Neuronal stem cell (in vitro differentiated cells): ENCODE results near the gene ANKFN1.

Source experiments
- DNase-seq: peaks from one replicate; pipeline ENCODE4 v3.0.0-alpha.2; 2013; ENCODE audit warnings: low spot score
- H2AFZ ChIP-seq: one replicate; pipeline ENCODE4 v1.6.1; 2013; ENCODE audit warnings: mild to moderate bottlenecking, low read length, inconsistent platforms
- H2AK5ac ChIP-seq: 2 replicates; pipeline ENCODE4 v1.6.1; 2013; ENCODE audit warnings: low read depth, mild to moderate bottlenecking, inconsistent platforms, low read length, moderate library complexity, mixed read lengths
- H2BK120ac ChIP-seq: 2 replicates; pipeline ENCODE4 v1.6.1; 2013; ENCODE audit warnings: low read depth, mild to moderate bottlenecking, inconsistent platforms, low read length, moderate library complexity, mixed read lengths
- H2BK12ac ChIP-seq: one replicate; pipeline ENCODE4 v1.6.1; 2013; ENCODE audit warnings: low read length, inconsistent platforms
- H2BK15ac ChIP-seq: 2 replicates; pipeline ENCODE4 v1.6.1; 2013; ENCODE audit warnings: mild to moderate bottlenecking, low read length, inconsistent platforms, mixed read lengths
- H2BK5ac ChIP-seq: one replicate; pipeline ENCODE4 v1.6.1; 2013; ENCODE audit warnings: inconsistent platforms, mild to moderate bottlenecking, low read length, moderate library complexity
- H3K14ac ChIP-seq: one replicate; pipeline ENCODE4 v1.6.1; 2013; ENCODE audit warnings: low read length, inconsistent platforms
- H3K18ac ChIP-seq: 2 replicates; pipeline ENCODE4 v1.6.1; 2013; ENCODE audit warnings: low read length, inconsistent platforms
- H3K23ac ChIP-seq: 2 replicates; pipeline ENCODE4 v1.6.1; 2013; ENCODE audit warnings: low read depth, mild to moderate bottlenecking, mixed read lengths, low read length, inconsistent platforms; ENCODE audit not compliant: poor library complexity
- H3K27ac ChIP-seq: replicated peaks from 3 replicates; pipeline ENCODE4 v1.5.1; 2013; ENCODE audit warnings: low read length, inconsistent platforms
- H3K27me3 ChIP-seq, 3 experiments: 2 replicates each; pipeline ENCODE4 v1.6.1; 2013; ENCODE audit warnings: low read length in 3 of 3, mild to moderate bottlenecking in 2 of 3, inconsistent platforms in 1 of 3, low read depth in 1 of 3, mixed read lengths in 1 of 3, moderate library complexity in 1 of 3; ENCODE audit not compliant: control insufficient read depth in 3 of 3, insufficient read depth in 3 of 3
- H3K36me3 ChIP-seq, 2 donors: replicated peaks in 1 of 2; 2 replicates each; pipeline ENCODE4 v1.6.1; 2013; ENCODE audit warnings: low read length in 2 of 2; ENCODE audit not compliant: control insufficient read depth in 2 of 2, insufficient read depth in 2 of 2
- H3K4ac ChIP-seq: 2 replicates; pipeline ENCODE4 v1.6.1; 2013; ENCODE audit warnings: inconsistent platforms, mild to moderate bottlenecking, low read length, moderate library complexity
- H3K4me1 ChIP-seq, 2 donors: 1 replicate in 1 of 2; 2 replicates in 1 of 2; pipeline ENCODE4 v1.6.1; 2013; ENCODE audit warnings: low read length in 2 of 2, low read depth in 1 of 2; ENCODE audit not compliant: control insufficient read depth in 2 of 2, insufficient read depth in 1 of 2
- H3K4me2 ChIP-seq: one replicate; pipeline ENCODE4 v1.6.1; 2013; ENCODE audit warnings: mild to moderate bottlenecking, low read length, inconsistent platforms; ENCODE audit not compliant: insufficient read depth, poor library complexity, severe bottlenecking
- H3K4me3 ChIP-seq, 2 donors: 2 replicates each; pipeline ENCODE4 v1.5.1; 2013; ENCODE audit warnings: low read length in 2 of 2, mild to moderate bottlenecking in 2 of 2, inconsistent platforms in 1 of 2, moderate library complexity in 1 of 2
- H3K79me1 ChIP-seq: one replicate; pipeline ENCODE4 v1.6.1; 2013; ENCODE audit warnings: low read depth, mild to moderate bottlenecking, inconsistent platforms, low read length, moderate library complexity
- H3K9ac ChIP-seq: one replicate; pipeline ENCODE4 v1.6.1; 2013; ENCODE audit warnings: mild to moderate bottlenecking, low read depth, low read length, inconsistent platforms; ENCODE audit not compliant: poor library complexity
- H3K9me3 ChIP-seq, 2 donors: replicated peaks in 1 of 2; 2 replicates each; pipeline versions ENCODE3 to v1.6.1; 2013; ENCODE audit warnings: low read length in 2 of 2, mild to moderate bottlenecking in 2 of 2, inconsistent platforms in 1 of 2, low read depth in 1 of 2, mixed read lengths in 1 of 2, moderate library complexity in 1 of 2; ENCODE audit not compliant: control insufficient read depth in 2 of 2, insufficient read depth in 1 of 2
- H4K8ac ChIP-seq: one replicate; pipeline ENCODE4 v1.6.1; 2013; ENCODE audit warnings: low read depth, mild to moderate bottlenecking, inconsistent platforms, low read length, moderate library complexity
- H4K91ac ChIP-seq: one replicate; pipeline ENCODE4 v1.6.1; 2013; ENCODE audit warnings: low read length, low read depth, mild to moderate bottlenecking, inconsistent platforms; ENCODE audit not compliant: poor library complexity
- WGBS, 2 donors: extraction: QIAGEN DNeasy Blood & Tissue Kit; methylation state at CpG; one replicate each; pipeline ENCODE4 v1.1.7; 2013; ENCODE audit warnings: missing lambda C conversion rate in 2 of 2, mixed read lengths in 1 of 2; ENCODE audit not compliant: insufficient read length in 2 of 2, insufficient replicate concordance in 1 of 2; ENCODE audit errors: extremely low coverage in 2 of 2; 5-methylcytosine and 5-hydroxymethylcytosine counted together

ANKFN1 gene

DNA sequence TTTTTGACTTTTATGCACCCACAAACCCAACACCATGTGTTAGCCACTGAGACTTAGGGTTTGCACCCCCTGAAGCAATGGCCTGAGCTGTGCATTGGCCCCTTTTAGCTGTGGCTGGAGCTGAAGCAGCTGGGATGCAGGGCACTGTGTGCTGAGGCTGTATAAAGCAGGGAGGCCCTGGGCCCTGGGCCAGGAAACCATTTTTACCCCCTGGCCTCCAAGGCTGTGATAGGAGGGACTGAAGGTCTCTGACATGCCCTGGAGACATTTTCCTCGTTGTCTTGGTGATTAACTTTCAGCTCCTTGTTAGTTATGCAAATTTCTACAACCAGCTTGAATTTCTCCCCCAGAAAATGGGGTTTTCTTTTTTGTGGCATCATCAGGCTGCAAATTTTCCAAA lies 6.7 kb upstream of the ANKFN1 start:
- H4K91ac ChIP-seq: no peak overlapping the region
- no peaks in the 10 kb centered on the region for H3K4me1 ChIP-seq

DNA sequence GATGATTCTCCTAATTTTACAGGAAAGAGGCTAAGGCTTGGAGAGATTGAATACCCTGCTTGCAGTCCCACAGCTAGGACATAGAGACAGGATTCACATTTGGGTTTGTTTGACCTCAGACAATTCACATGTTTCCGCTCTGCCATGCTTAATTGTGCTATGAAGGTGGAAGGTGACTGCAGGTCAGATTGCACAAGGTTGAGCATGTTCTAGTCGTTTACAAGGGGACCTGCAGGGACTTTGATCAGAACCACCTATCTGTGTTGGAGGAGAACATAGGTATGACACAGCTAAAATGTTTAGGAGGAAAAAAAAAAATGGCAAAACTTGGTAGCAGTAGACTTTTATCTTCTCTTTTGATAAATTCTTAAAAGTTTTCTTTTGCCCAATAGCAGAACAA lies 4.9 kb upstream of the ANKFN1 start:
- Histone ChIP-seq H2BK12ac (no peak overlapping the region), H3K27ac (no peak overlapping the region), H3K4me2 (no peak overlapping the region), H3K79me1 (no peaks in the 10 kb centered on the region), H2AFZ (no peak overlapping the region), H2BK15ac (no peak overlapping the region), H3K4me1 (peaks cover 4% of the 10 kb centered on the region in 2 donors), H3K18ac (no peak overlapping the region), H4K91ac (no peak overlapping the region), H2BK5ac (no peak overlapping the region), H3K4me3 (no peak overlapping the region), H2AK5ac (no peak overlapping the region), H3K9ac (no peak overlapping the region), H3K9me3 (no peaks in the 10 kb centered on the region), H3K36me3 (no peaks in the 10 kb centered on the region), H3K14ac (no peak overlapping the region), H3K27me3 (no peaks in the 10 kb centered on the region), H3K23ac (no peak overlapping the region), H3K4ac (no peak overlapping the region), H2BK120ac (no peak overlapping the region), H4K8ac (no peak overlapping the region)
- WGBS, 2 donors: no CpG with 5 or more reads among the region's 2 CpGs
- DNase-seq: no peak

More for the DNA sequence above, 6.7 kb upstream of the ANKFN1 start:
- H3K23ac ChIP-seq: no peak overlapping the region
- no peak overlapping the region for H2BK5ac ChIP-seq
- WGBS, 2 donors: no CpG with 5 or more reads among the region's 1 CpG
- H3K27ac ChIP-seq: no peak overlapping the region
- H3K9me3 ChIP-seq: no peaks in the 10 kb centered on the region
- no peaks in the 10 kb centered on the region for H3K79me1 ChIP-seq
- H3K27me3 ChIP-seq: no peaks in the 10 kb centered on the region
- H3K9ac ChIP-seq: no peak overlapping the region
- H3K36me3 ChIP-seq: no peaks in the 10 kb centered on the region
- H3K4me3 ChIP-seq: no peak overlapping the region
- DNase-seq: no peak
- H3K14ac ChIP-seq: no peak overlapping the region
- H2BK15ac ChIP-seq: no peak overlapping the region
- H3K4me2 ChIP-seq: no peak overlapping the region
- no peak overlapping the region for H2BK12ac ChIP-seq
- no peak overlapping the region for H4K8ac ChIP-seq
- no peak overlapping the region for H2AFZ ChIP-seq
- no peak overlapping the region for H3K4ac ChIP-seq
- H2BK120ac ChIP-seq: no peak overlapping the region
- no peak overlapping the region for H3K18ac ChIP-seq
- H2AK5ac ChIP-seq: no peak overlapping the region

DNA sequence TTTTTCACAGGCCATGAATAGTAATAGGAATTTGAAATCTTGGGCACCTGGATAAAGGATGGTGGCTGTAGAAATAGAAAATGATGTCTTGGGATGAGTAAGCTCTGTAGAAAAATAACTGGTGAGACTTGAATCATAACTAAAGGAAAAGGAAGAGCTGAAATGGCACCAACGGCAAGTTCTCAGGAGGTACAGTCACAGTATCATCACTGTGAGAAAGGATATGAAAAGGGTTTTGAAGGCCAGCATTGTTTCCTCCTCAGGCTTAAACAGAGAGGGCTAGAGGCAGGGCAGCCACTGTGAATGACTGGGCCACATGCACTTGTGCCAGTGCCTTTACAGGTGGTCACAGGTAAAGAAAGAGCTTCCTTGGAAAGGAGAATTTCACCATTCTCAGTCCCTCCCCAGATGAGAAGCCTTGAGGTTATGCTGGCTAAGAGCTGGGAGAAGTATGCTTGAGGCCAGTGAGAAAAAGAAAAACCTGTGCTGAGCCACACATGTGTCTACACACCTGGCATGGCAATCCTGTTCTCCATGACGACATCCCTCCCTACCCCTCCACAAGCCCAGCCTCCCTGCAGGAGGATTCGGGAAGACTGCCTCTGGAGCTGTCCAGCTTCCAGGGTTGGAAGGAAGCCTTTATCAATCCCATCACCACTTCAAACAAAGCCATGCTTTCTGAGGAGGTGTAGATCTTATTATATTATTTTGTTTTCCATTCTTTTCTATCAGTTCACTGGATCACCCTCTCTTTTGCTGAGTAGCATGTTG lies 3.8 kb upstream of the ANKFN1 start:
- no peak overlapping the region for H3K23ac ChIP-seq
- peaks cover 4 to 8% of the 10 kb centered on the region in 2 donors for H3K4me1 ChIP-seq
- no peak overlapping the region for H2BK12ac ChIP-seq
- WGBS, 2 donors: no CpG with 5 or more reads among the region's 3 CpGs
- no peak overlapping the region for H3K4me3 ChIP-seq
- no peak overlapping the region for H2AFZ ChIP-seq
- no peaks in the 10 kb centered on the region for H3K36me3 ChIP-seq
- H2BK120ac ChIP-seq: no peak overlapping the region
- H3K79me1 ChIP-seq: no peaks in the 10 kb centered on the region
- no peaks in the 10 kb centered on the region for H3K9me3 ChIP-seq
- no peak overlapping the region for H3K9ac ChIP-seq
- H4K8ac ChIP-seq: no peak overlapping the region
- no peak overlapping the region for H2BK5ac ChIP-seq
- no peak overlapping the region for H3K14ac ChIP-seq
- H3K4me2 ChIP-seq: no peak overlapping the region
- no peak overlapping the region for H3K18ac ChIP-seq
- DNase-seq: no peak
- H3K27me3 ChIP-seq: no peaks in the 10 kb centered on the region
- H2AK5ac ChIP-seq: no peak overlapping the region
- no peak overlapping the region for H2BK15ac ChIP-seq
- no peak overlapping the region for H4K91ac ChIP-seq
- H3K27ac ChIP-seq: no peak overlapping the region
- H3K4ac ChIP-seq: no peak overlapping the region

DNA sequence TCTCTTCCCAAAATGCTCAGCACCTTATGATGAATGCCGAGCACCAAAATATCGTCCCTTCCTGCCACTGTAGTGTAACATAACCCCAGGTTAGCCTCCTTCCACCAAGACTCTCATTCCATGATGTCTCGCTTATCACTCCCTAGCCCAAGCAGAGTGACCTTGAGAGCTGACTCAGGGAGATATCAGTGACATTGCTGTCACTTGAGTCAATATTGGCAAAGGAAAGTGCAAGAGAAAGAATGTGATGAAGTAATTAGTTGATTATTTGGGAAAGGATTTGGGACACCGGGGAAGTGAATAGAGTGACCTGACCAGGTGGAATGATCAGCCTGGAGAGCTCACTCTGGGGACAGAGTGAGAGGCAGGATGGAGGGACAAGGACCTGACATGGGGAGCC lies 2.6 kb upstream of the ANKFN1 start:
- Histone ChIP-seq H3K4me3 (no peak overlapping the region), H3K27ac (no peak overlapping the region), H2AK5ac (no peak overlapping the region), H2AFZ (no peak overlapping the region), H3K9me3 (no peaks in the 10 kb centered on the region), H3K14ac (no peak overlapping the region), H3K18ac (no peak overlapping the region), H3K27me3 (no peaks in the 10 kb centered on the region), H4K91ac (no peak overlapping the region), H2BK5ac (no peak overlapping the region), H3K9ac (no peak overlapping the region), H3K4me1 (peaks cover 4 to 8% of the 10 kb centered on the region in 2 donors), H4K8ac (no peak overlapping the region), H3K36me3 (no peaks in the 10 kb centered on the region), H3K4ac (no peak overlapping the region), H3K4me2 (no peak overlapping the region), H3K23ac (no peak overlapping the region), H2BK12ac (no peak overlapping the region), H3K79me1 (no peaks in the 10 kb centered on the region), H2BK120ac (no peak overlapping the region), H2BK15ac (no peak overlapping the region)
- 100% methylated on average over 1 of the region's 4 CpGs; no CpG with 5 or more reads in 1 of the 2 donors for WGBS, 2 donors
- DNase-seq: no peak
